WERI-Rb-1 (cell line): ENCODE results near the gene NR6A1.

ENCODE experiments used
- DNase-seq: peaks from one replicate; pipeline ENCODE4 v3.0.0-alpha.2; 2020
- H3K27ac ChIP-seq: fragments of 250-450 bp; sonication (Bioruptor Pico); 2 replicates; pipeline ENCODE4 v1.5.1; 2020; ENCODE audit warnings: mild to moderate bottlenecking, moderate library complexity
- H3K27me3 ChIP-seq: fragments of 250-450 bp; sonication (Bioruptor Pico); 2 replicates; pipeline ENCODE4 v1.5.1; 2021; ENCODE audit warnings: mild to moderate bottlenecking, low read depth, moderate library complexity; ENCODE audit not compliant: insufficient read depth, severe bottlenecking
- H3K36me3 ChIP-seq: fragments of 250-450 bp; sonication (Bioruptor Pico); 2 replicates; pipeline ENCODE4 v1.5.1; 2020; ENCODE audit warnings: mild to moderate bottlenecking, moderate library complexity
- H3K4me3 ChIP-seq: 2 replicates; pipeline ENCODE4 v1.5.1; 2011; ENCODE audit warnings: low read depth, mild to moderate bottlenecking, control low read depth, low read length
- H3K9me3 ChIP-seq: fragments of 250-450 bp; sonication (Bioruptor Pico); 2 replicates; pipeline ENCODE4 v1.5.1; 2021; ENCODE audit warnings: mild to moderate bottlenecking, moderate library complexity; ENCODE audit not compliant: severe bottlenecking
- TF ChIP-seq, protein P1 (sequence below): IDR thresholded peaks from 2 replicates; pipeline ENCODE4 v1.5.1; 2011; ENCODE audit warnings: low read depth, mild to moderate bottlenecking, control low read depth, inconsistent platforms, low read length

Gene NR6A1

DNA sequence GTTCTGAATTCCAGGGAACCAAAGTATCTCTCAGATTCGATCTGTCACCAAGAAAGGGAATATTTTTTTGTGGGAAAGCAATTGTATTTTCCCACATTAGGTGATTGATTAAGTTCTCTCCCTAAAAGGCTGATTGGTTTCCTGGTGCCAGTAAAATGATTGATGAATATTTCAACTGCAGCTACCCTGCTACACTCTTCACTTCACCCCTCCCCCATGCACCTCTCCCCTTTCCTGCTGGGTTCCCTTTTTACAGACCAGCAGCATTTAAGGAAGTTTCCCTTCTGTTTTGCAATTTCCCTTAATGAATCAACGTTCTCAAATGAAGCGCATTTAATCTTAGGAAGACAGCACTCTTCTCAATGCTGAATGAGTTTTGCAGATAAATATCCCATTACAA, 13.1 kb downstream of the NR6A1 start:
- Histone ChIP-seq H3K4me3 (no peak overlapping the region), H3K9me3 (no peaks in the 10 kb centered on the region), H3K27me3 (no peaks in the 10 kb centered on the region), H3K27ac (no peak overlapping the region), H3K36me3 (no peaks in the 10 kb centered on the region)
- TF ChIP-seq, protein P1, sequence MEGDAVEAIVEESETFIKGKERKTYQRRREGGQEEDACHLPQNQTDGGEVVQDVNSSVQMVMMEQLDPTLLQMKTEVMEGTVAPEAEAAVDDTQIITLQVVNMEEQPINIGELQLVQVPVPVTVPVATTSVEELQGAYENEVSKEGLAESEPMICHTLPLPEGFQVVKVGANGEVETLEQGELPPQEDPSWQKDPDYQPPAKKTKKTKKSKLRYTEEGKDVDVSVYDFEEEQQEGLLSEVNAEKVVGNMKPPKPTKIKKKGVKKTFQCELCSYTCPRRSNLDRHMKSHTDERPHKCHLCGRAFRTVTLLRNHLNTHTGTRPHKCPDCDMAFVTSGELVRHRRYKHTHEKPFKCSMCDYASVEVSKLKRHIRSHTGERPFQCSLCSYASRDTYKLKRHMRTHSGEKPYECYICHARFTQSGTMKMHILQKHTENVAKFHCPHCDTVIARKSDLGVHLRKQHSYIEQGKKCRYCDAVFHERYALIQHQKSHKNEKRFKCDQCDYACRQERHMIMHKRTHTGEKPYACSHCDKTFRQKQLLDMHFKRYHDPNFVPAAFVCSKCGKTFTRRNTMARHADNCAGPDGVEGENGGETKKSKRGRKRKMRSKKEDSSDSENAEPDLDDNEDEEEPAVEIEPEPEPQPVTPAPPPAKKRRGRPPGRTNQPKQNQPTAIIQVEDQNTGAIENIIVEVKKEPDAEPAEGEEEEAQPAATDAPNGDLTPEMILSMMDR = no peak
- no peak for DNase-seq

DNA sequence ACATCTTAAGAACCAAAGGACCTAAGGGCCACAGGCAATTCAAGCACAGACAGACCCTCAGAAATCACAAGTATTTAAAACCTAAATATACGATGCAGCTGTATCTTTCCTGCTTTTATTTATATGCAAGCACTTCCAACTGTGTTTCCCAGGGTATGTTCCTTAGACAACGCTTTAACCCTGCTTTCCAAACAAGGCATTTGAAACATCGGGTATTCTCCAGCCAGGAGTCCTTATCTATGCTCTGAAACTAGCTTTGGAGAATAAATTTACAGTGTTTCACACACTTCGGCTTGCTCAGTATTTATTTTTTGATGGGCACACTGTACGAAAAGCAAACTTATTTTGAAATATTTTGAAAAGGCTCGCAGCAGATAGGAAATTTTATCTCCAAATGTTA, 13.5 kb downstream of the NR6A1 start:
- TF ChIP-seq, protein P1 = no peak
- no peak for DNase-seq
- Histone ChIP-seq H3K9me3 (no peaks in the 10 kb centered on the region), H3K4me3 (no peak overlapping the region), H3K27me3 (no peaks in the 10 kb centered on the region), H3K27ac (no peak overlapping the region), H3K36me3 (no peaks in the 10 kb centered on the region)

DNA sequence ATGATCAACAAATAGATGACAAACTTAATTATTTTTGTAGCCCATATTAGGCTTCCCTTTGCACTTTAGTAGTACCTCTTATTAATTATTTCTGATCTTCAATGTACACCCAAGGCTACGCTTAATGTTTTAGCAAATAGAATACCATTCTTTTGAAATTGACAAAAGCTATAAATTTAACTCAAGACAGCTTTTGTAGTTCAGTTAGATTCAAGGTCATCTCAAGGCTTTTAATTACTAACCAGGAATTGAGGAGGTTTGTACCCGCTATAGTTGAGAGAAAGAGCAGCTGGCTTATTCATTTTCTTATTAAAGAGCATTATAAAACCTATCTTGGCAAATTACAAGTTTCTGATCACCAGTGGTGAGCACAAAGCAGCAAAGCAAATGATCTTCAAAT, 15.1 kb downstream of the NR6A1 start:
- Histone ChIP-seq H3K27ac (no peak overlapping the region), H3K4me3 (no peak overlapping the region), H3K36me3 (no peaks in the 10 kb centered on the region; the same call in 1 of the 2 replicates), H3K27me3 (no peaks in the 10 kb centered on the region), H3K9me3 (no peaks in the 10 kb centered on the region)
- DNase-seq = no peak
- TF ChIP-seq, protein P1 = no peak

DNA sequence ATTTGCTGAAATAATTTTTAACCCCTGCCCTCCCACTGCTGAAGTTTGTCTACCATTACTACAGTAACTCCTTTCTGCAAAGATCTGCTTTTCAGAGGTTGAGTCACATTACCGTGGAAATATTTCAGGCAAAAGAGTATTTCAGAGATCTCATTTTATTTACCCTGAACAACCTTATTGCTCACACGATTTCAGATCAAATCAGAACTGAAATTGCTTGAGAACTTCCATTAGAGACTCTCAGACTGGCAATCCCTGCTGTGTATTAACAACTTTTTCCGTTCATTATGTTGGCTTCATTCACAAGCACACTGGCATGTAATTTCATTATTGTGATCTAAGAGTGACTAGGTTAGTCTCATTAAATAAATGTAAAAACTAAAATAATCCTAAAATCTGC, 16.1 kb downstream of the NR6A1 start:
- Histone ChIP-seq H3K27ac (no peak overlapping the region), H3K27me3 (no peaks in the 10 kb centered on the region), H3K4me3 (no peak overlapping the region), H3K36me3 (no peaks in the 10 kb centered on the region; the same call in 1 of the 2 replicates), H3K9me3 (no peaks in the 10 kb centered on the region)
- no peak for DNase-seq
- TF ChIP-seq, protein P1 = no peak

DNA sequence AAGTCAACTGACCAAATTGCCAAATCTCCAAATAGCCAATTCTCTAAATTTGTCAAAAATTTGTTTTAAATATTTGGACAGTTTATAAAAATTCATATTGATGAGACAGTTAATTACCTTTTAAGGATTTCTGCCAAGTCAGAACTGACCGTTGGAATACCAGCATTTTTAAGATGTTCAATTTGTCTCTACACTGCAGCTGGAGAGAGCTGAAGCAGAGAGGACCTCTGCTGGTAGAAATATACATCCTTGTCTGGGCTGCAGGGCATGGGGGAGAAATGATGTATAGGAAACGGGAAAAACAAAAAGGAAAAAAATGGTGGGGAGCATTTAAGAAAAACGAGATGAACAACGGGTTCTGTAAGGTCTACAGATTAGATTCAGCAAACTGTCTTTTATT, 16.8 kb downstream of the NR6A1 start:
- Histone ChIP-seq H3K27me3 (no peaks in the 10 kb centered on the region), H3K4me3 (no peak overlapping the region), H3K27ac (no peak overlapping the region), H3K9me3 (no peaks in the 10 kb centered on the region), H3K36me3 (no peaks in the 10 kb centered on the region; the same call in 1 of the 2 replicates)
- DNase-seq = no peak
- TF ChIP-seq, protein P1 = peak; percentile 41; the same call in 1 of the 2 replicates

DNA sequence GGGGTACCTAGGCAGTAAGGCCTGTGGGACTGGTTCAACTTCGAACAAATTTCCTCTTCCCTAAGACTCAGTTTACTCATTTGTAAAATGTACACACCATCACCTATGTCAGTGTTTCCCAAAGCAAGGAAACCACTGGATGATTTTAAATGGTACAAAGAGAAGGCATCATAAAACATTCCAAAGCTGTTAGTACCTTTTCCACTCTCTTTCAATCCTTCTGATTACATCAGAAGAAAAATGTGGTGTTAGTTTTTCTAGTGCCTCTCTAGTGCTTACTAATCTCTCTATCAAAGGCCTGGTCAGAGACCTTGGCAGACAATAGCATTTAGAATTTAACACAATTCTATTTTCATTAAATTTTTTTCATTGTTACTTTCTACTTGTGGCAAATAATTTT, 18.1 kb downstream of the NR6A1 start:
- H3K36me3 ChIP-seq = no peaks in the 10 kb centered on the region; the same call in 1 of the 2 replicates
- no peaks in the 10 kb centered on the region for H3K27me3 ChIP-seq
- no peak for DNase-seq
- no peak overlapping the region for H3K27ac ChIP-seq
- TF ChIP-seq, protein P1 = no peak
- no peak overlapping the region for H3K4me3 ChIP-seq
- H3K9me3 ChIP-seq = no peaks in the 10 kb centered on the region
